A375 (cell line): Measurements from ENCODE around the gene CEP95. TPM values are rescaled to one million over a fixed set of nuclear protein-coding genes. Genes with fewer than 3 reads are reported as not detected.

Experiments used
- small RNA-seq: library from RNA; depleted of rRNA; stranded (forward); fragments of <200 nt; gene quantifications from one replicate; pipeline ENCODE3, GENCODE V24; 2014
- total RNA-seq: library from RNA; depleted of rRNA; stranded (reverse); fragments of >200 nt; shearing (Covaris generic); gene quantifications from 2 replicates; pipeline ENCODE4 v1.2.3, GENCODE V29; 2014; rRNA removed

CEP95 gene
- 40.3 and 60.0 TPM in 2 replicates for total RNA-seq

GRCh38 chr17:64506576-64507412 is at the start of gene CEP95:
Gene CEP95, plus strand, starts transcription at chr17:64506977. Its CDS starts 121 bp downstream, at chr17:64507098.

DNA sequence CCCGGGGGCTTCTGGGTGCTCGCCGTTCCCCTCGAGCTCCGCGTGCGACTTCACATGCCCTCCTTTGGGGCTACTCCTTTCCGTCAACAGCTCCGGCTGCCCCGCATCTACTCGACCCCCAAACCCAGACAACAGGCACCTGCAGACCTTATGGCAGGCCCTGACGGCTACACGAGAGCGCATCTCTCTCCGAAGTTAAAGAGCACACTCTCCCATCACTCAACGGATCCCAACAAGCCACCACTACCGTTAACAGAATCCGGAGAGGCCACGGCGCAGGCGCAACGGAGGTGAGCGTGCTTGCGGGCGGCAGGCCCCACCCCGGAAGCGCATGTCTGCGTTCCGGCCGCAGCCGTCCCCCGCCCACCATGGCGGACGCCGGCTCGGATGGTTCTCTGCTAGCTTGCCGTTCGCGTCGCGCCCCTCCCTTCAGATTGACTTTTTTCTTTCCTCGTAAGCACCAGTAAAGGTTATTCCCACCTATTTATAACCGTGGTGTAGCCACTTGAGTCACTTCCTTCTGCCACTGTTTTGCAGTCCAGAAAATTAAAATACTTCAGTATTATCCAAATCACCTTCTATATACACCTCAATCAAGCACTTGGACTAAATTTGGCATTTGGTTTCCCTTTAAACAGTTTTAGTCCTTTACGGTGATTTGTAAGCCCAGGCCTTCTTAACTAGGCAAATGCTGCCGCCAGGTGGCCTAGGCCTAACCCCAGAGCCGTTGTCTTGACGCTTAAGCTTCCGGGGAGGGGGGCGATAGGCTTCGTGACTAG is 9.8 kb upstream of the CEP95 start, which contains the start of gene POLG2:
TSS of gene POLG2 (minus strand) at position 269 of the 779 bp plus-strand sequence. CDS start at position 183, 86 bp downstream.

GRCh38 chr17:64506201-64506575 is 589 bp upstream of the CEP95 start, which contains the start of gene DDX5:
Gene DDX5, minus strand, starts transcription at chr17:64506289. Its CDS starts 170 bp downstream, at chr17:64506119.

Small RNAs within 50 kb of the gene (small RNA-seq; reads per million reads assigned to genes)
- not detected for gene AC009994.1
- not detected for gene ATP5MFP4

Other genes with a start within 250 kb of the CEP95 start
- 12.0 and 15.8 TPM in 2 replicates for gene TEX2, start 243.7 kb upstream of the CEP95 start, total RNA-seq
- gene PECAM1, start 116.1 kb upstream of the CEP95 start, total RNA-seq, result under 0.01 and 0.16 TPM in 2 replicates
- gene MILR1, start 57.9 kb upstream of the CEP95 start, total RNA-seq, result 0.38 and 1.5 TPM in 2 replicates
- gene POLG2, start 9.9 kb upstream of the CEP95 start, total RNA-seq, result 19.8 and 21.4 TPM in 2 replicates
- gene DDX5, start 688 bp upstream of the CEP95 start, total RNA-seq, result 468 and 557 TPM in 2 replicates
- gene SMURF2, start 155.3 kb downstream of the CEP95 start, total RNA-seq, result 70.1 and 75.5 TPM in 2 replicates